ENCODE data around the gene M6PR.
"Not testable (repeated sequence)": the region's sequence is repeated elsewhere in the genome, so short reads cannot be mapped to it uniquely, and the experiment has no call there.

Gene M6PR

DNA sequence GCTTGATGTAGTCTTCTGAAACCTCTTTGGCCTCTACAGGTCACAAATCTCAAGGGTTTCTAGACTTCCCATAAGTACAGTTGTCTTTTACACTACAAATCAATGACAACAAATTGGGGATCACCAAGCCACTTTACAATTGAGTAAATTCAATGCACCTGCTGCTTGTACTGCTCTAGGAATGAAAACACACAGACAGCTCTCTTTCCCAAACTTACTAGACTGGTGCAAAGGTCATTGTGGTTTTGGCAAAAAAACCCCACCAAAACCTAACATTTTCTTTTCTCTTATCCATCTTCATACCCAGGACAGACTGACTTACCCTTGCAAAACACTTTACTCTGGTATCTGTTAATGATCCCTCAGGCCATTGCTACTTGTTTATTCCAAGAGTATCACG is 2.7 kb downstream of the M6PR start:
- TF ChIP-seq, protein P1, sequence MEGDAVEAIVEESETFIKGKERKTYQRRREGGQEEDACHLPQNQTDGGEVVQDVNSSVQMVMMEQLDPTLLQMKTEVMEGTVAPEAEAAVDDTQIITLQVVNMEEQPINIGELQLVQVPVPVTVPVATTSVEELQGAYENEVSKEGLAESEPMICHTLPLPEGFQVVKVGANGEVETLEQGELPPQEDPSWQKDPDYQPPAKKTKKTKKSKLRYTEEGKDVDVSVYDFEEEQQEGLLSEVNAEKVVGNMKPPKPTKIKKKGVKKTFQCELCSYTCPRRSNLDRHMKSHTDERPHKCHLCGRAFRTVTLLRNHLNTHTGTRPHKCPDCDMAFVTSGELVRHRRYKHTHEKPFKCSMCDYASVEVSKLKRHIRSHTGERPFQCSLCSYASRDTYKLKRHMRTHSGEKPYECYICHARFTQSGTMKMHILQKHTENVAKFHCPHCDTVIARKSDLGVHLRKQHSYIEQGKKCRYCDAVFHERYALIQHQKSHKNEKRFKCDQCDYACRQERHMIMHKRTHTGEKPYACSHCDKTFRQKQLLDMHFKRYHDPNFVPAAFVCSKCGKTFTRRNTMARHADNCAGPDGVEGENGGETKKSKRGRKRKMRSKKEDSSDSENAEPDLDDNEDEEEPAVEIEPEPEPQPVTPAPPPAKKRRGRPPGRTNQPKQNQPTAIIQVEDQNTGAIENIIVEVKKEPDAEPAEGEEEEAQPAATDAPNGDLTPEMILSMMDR (conservative IDR thresholded peaks at IDR 0.05; ENCODE audit: control insufficient read depth, insufficient read depth, low read depth, low read length), result no peak
- DNase-seq (ENCODE audit: low read depth), result no peak
- no peak overlapping the region for H3K4me3 ChIP-seq (ENCODE audit: control insufficient read depth, low read depth, low read length)

DNA sequence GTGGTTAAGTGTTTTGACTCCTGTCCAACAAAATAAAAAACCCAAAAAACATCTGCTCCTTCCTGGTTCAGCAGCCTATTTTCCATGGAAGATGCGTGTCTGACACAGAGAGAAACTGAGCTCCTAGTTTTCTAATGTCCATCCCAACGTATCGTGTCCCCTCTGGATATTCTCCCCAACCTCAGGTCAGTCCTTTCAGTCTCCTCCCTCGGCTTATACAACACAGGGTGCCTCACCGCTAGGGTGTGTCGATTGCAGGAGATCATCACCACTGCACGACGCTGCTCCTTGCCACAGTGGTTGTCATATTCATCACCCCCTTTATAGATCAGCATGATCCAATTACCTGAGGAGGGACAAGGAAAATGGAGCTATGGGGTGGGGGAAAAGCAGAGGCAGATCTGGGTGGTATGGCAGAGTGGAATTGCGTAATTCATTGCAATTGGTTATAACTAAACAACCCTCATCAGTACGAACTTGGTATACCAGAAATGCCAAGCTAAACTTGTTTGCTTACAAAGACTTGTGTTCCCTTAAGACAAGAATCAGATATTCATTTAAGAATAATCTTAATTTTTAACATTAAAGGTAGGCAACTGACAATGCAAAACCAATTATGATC is 5.8 kb downstream of the M6PR start:
- TF ChIP-seq, protein P1 (conservative IDR thresholded peaks at IDR 0.05; ENCODE audit: control insufficient read depth, insufficient read depth, low read depth, low read length), result no peak

GRCh38 chr12:8941691-8942478 is 7.6 kb downstream of the M6PR start:
- TF ChIP-seq, protein P1 (conservative IDR thresholded peaks at IDR 0.05; ENCODE audit: control insufficient read depth, insufficient read depth, low read depth, low read length), result no peak
- H3K4me3 ChIP-seq (ENCODE audit: control insufficient read depth, low read depth, low read length), result no peak overlapping the region
- DNase-seq (ENCODE audit: low read depth), result no peak

More for the DNA sequence above, 5.8 kb downstream of the M6PR start:
- H3K4me3 ChIP-seq (ENCODE audit: control insufficient read depth, low read depth, low read length), result no peak overlapping the region
- DNase-seq (ENCODE audit: low read depth), result no peak

- DNase-seq (ENCODE audit: low read depth); H3K4me3 ChIP-seq (ENCODE audit: control insufficient read depth, low read depth, low read length): not testable (repeated sequence)
Measured at GRCh38 chr12:8937842-8938442, 11.5 kb downstream of the M6PR start.

GRCh38 chr12:8936735-8937134 is 12.7 kb downstream of the M6PR start:
- DNase-seq (ENCODE audit: low read depth), result no peak
- no peak overlapping the region for H3K4me3 ChIP-seq (ENCODE audit: control insufficient read depth, low read depth, low read length)
- TF ChIP-seq, protein P1 (conservative IDR thresholded peaks at IDR 0.05; ENCODE audit: control insufficient read depth, insufficient read depth, low read depth, low read length), result no peak

DNA sequence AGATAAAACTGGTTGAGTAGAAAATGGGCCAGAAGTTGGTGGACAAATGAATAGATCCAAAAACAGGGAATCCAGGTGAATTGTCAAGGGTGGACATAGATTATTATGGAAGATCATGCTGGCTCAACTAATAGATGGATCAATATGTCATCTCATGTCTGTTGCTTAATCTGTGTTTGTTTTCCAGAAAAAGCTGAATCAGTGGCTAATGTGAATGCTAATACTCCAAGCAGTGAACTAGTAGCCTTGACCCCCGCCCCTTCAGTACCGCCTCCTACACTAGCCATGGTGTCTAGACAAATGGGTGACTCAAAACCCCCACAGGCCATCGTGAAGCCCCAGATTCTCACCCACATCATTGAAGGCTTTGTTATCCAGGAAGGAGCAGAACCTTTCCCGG is 15.4 kb downstream of the M6PR start:
- H3K4me3 ChIP-seq (ENCODE audit: control insufficient read depth, low read depth, low read length); DNase-seq (ENCODE audit: low read depth): not testable (repeated sequence)

GRCh38 chr12:8932464-8932863 is 17.0 kb downstream of the M6PR start:
- H3K4me3 ChIP-seq (ENCODE audit: control insufficient read depth, low read depth, low read length); DNase-seq (ENCODE audit: low read depth): not testable (repeated sequence)

GRCh38 chr12:8930655-8931323 is 18.7 kb downstream of the M6PR start:
- DNase-seq (ENCODE audit: low read depth); H3K4me3 ChIP-seq (ENCODE audit: control insufficient read depth, low read depth, low read length): not testable (repeated sequence)
